T-cell (primary cell): ENCODE data around the gene EFNA2. TPM values are rescaled to one million over a fixed set of nuclear protein-coding genes. Genes with fewer than 3 reads are reported as not detected.

Experiments
- ATAC-seq, 4 experiments: fragments of 200-7000 bp in 3 of 4; fragments of 150-1000 bp in 1 of 4; cut with Tn5 transposase; replicated peaks in 1 of 4; 1 replicate in 3 of 4; 2 replicates in 1 of 4; pipeline ENCODE4 v1.10.0; 2021; ENCODE audit warnings: moderate library complexity in 3 of 4, mild to moderate bottlenecking in 2 of 4, moderate number of reproducible peaks in 1 of 4
- CTCF ChIA-PET, 2 donors: fragments of 300-600 bp; sonication (Branson Sonifier 250); formaldehyde crosslinking; loops; one replicate each; lab custom pipeline; 2022; ENCODE audit warnings: antibody characterized with exemption in 2 of 2; lab: Charles Lee
- POLR2A ChIA-PET, 2 donors: fragments of 300-600 bp; sonication (Branson Sonifier 250); formaldehyde crosslinking; loops; one replicate each; lab custom pipeline; 2022; ENCODE audit warnings: antibody characterized with exemption in 2 of 2; lab: Charles Lee
- DNase-seq, 35 experiments: peaks; one replicate each; pipeline versions ENCODE4 v3.0.0 to v3.0.0-alpha.2; 2013 to 2023
- H3K27ac ChIP-seq: one replicate; pipeline ENCODE4 v1.5.1; 2013; ENCODE audit warnings: low read length
- H3K27me3 ChIP-seq, 2 experiments: replicated peaks in 1 of 2; 1 replicate in 1 of 2; 2 replicates in 1 of 2; pipeline versions ENCODE4 v1.6.1 to v1.7.0; 2013; ENCODE audit warnings: low read length in 1 of 2, mixed read lengths in 1 of 2; ENCODE audit not compliant: control insufficient read depth in 2 of 2, insufficient read depth in 2 of 2; ENCODE audit errors: extremely low read depth in 1 of 2
- H3K36me3 ChIP-seq, 2 donors: 1 replicate in 1 of 2; 2 replicates in 1 of 2; pipeline versions ENCODE4 v1.6.1 to v1.7.0; 2013; ENCODE audit warnings: low read length in 1 of 2; ENCODE audit not compliant: control insufficient read depth in 2 of 2, insufficient read depth in 1 of 2; ENCODE audit errors: extremely low read depth in 1 of 2
- H3K4me1 ChIP-seq, 2 experiments: 1 replicate in 1 of 2; 2 replicates in 1 of 2; pipeline versions ENCODE4 v1.6.1 to v1.7.0; 2013; ENCODE audit warnings: low read length in 2 of 2, mixed read lengths in 1 of 2; ENCODE audit not compliant: insufficient read depth in 2 of 2, control insufficient read depth in 1 of 2; ENCODE audit errors: extremely low read depth in 1 of 2
- H3K4me3 ChIP-seq, 2 donors: 1 replicate in 1 of 2; 2 replicates in 1 of 2; pipeline versions ENCODE4 v1.5.1 to v1.7.0; 2013; ENCODE audit warnings: mild to moderate bottlenecking in 2 of 2, low read length in 1 of 2, moderate library complexity in 1 of 2; ENCODE audit not compliant: control insufficient read depth in 1 of 2; ENCODE audit errors: extremely low read depth in 1 of 2
- H3K9me3 ChIP-seq: 2 replicates; pipeline ENCODE4 v1.7.0; 2013
- H3K27ac Mint-ChIP-seq, 2 donors: one replicate each; pipeline ENCODE4 v1.8.0; 2020 to 2021; ENCODE audit warnings: mild to moderate bottlenecking in 2 of 2, mixed read lengths in 2 of 2
- H3K27me3 Mint-ChIP-seq, 2 donors: one replicate each; pipeline ENCODE4 v1.8.0; 2021 to 2022; ENCODE audit warnings: mixed read lengths in 2 of 2
- H3K36me3 Mint-ChIP-seq: one replicate; pipeline ENCODE4 v1.8.0; 2021; ENCODE audit warnings: mixed read lengths
- H3K4me1 Mint-ChIP-seq, 3 donors: one replicate each; pipeline ENCODE4 v1.8.0; 2020 to 2022; ENCODE audit warnings: mixed read lengths in 3 of 3, mild to moderate bottlenecking in 1 of 3
- H3K4me3 Mint-ChIP-seq, 3 donors: one replicate each; pipeline ENCODE4 v1.8.0; 2020 to 2022; ENCODE audit warnings: mild to moderate bottlenecking in 3 of 3, mixed read lengths in 3 of 3, moderate library complexity in 3 of 3
- H3K9me3 Mint-ChIP-seq, 3 donors: one replicate each; pipeline ENCODE4 v1.8.0; 2020 to 2022; ENCODE audit warnings: mixed read lengths in 3 of 3
- WGBS: methylation state at CpG from one replicate; pipeline ENCODE4 v1.1.5; 2013; ENCODE audit warnings: missing lambda C conversion rate; ENCODE audit not compliant: insufficient coverage; 5-methylcytosine and 5-hydroxymethylcytosine counted together
- total RNA-seq, 35 experiments: library from RNA in 6 of 35; stranded (reverse) in 6 of 35; fragments of 120-200 nt in 1 of 35; gene quantifications; one replicate each; pipeline versions ENCODE4 v1.2.1 to v1.2.4 and lab custom pipeline; 2013 to 2026

Gene EFNA2
- total RNA-seq, 5 donors from 2014 or later (not counting 1 experiment from before 2014, with no cell fraction given): 0.38 TPM; not detected in 4

DNA sequence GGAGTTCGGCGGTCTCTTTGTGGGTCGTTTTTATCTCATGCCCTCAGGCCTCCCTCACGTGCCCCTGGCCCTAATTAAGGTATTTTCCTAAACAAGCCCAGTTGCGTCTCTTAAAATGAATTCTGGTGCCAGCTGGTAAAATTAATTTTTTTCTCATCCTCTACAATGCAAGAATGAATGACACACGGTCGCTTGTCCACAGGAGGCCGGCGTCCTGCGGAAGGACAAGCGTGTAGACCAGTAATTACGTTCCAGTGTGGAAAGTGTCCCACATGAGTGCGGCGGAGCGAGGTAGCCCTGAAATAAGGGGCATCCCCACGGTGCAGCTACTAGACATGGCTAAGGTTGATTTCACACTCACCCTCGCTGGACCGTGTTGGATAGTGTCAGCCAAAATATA lies 63.5 kb downstream of the EFNA2 start:
- no peak overlapping the region for H3K27ac ChIP-seq
- peaks cover 0 to 5% of the 10 kb centered on the region in 2 experiments for H3K4me1 ChIP-seq
- ChIA-PET CTCF (no interaction called here), POLR2A (no interaction called here)
- H3K4me1 Mint-ChIP-seq: peaks cover 3 to 9% (median 6%) of the 10 kb centered on the region in 3 donors
- 92% methylated on average over 17 of the region's 18 CpGs for WGBS
- no peaks in the 10 kb centered on the region for H3K9me3 ChIP-seq
- H3K27ac Mint-ChIP-seq: no peak overlapping the region
- H3K36me3 ChIP-seq: no peaks in the 10 kb centered on the region
- no peaks in the 10 kb centered on the region for H3K9me3 Mint-ChIP-seq
- peaks cover 1 to 4% of the 10 kb centered on the region in 2 donors for H3K27me3 Mint-ChIP-seq
- no peaks in the 10 kb centered on the region for H3K36me3 Mint-ChIP-seq
- peaks cover 0 to 5% of the 10 kb centered on the region in 2 experiments for H3K27me3 ChIP-seq
- no peak overlapping the region for H3K4me3 Mint-ChIP-seq
- ATAC-seq: no peak
- no peak for DNase-seq
- H3K4me3 ChIP-seq: no peak overlapping the region

DNA sequence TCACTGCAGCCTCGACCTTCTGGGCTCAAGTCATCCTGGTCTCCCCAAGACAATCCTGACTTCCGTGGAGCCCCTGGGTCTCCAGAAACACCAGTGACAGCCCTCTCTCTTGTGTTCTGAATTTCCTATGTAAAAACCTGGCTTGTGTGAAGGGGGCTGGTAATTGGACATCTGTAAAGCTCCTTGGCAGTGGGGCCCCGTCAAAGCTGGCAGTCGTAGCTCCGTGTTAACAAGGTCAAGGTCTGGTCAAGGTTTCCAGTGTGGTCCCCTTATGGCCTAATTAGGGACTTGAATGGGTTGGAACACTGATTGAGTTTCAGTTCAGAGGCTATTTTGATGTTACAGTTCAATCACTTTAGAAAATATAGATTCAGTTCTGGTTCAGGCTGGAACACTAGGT lies 65.2 kb downstream of the EFNA2 start:
- H3K27ac Mint-ChIP-seq: no peak overlapping the region
- DNase-seq: no peak
- CTCF ChIA-PET: no interaction called here

More for the DNA sequence above, 65.2 kb downstream of the EFNA2 start:
- H3K4me3 ChIP-seq: no peak overlapping the region
- POLR2A ChIA-PET: no interaction called here
- peaks cover 6 to 9% (median 7%) of the 10 kb centered on the region in 3 donors for H3K4me1 Mint-ChIP-seq
- H3K27me3 Mint-ChIP-seq: peaks cover 1 to 4% of the 10 kb centered on the region in 2 donors
- H3K27ac ChIP-seq: no peak overlapping the region
- peaks cover 0 to 17% of the 10 kb centered on the region in 2 experiments for H3K4me1 ChIP-seq
- H3K9me3 ChIP-seq: no peaks in the 10 kb centered on the region
- no peak for ATAC-seq
- no peak overlapping the region for H3K4me3 Mint-ChIP-seq
- H3K9me3 Mint-ChIP-seq: no peaks in the 10 kb centered on the region
- 90% methylated on average over 4 of the region's 5 CpGs for WGBS
- peaks cover 0 to 5% of the 10 kb centered on the region in 2 experiments for H3K27me3 ChIP-seq
- no peaks in the 10 kb centered on the region for H3K36me3 Mint-ChIP-seq
- H3K36me3 ChIP-seq: no peaks in the 10 kb centered on the region

Other genes with a start within 250 kb of the EFNA2 start
- gene ABCA7, start 245.8 kb upstream of the EFNA2 start, total RNA-seq: 100 to 1,000 TPM; 166 to 217 (median 178) TPM
- gene ARHGAP45, start 218.7 kb upstream of the EFNA2 start, total RNA-seq: 1,000 to 10,000 TPM in 3 of 5 donors, 100 to 1,000 TPM in 2; 729 to 1,130 (median 1,073) TPM
- gene POLR2E, start 190.5 kb upstream of the EFNA2 start, total RNA-seq: 100 to 1,000 TPM in 3 of 5 donors, 10 to 100 TPM in 2; 75.7 to 119 (median 101) TPM
- gene GPX4, start 181.9 kb upstream of the EFNA2 start, total RNA-seq: 100 to 1,000 TPM; 139 to 221 (median 196) TPM
- 100 to 1,000 TPM in 3 of 5 donors, 10 to 100 TPM in 2; 90.2 to 115 (median 106) TPM for gene SBNO2, start 111.6 kb upstream of the EFNA2 start, total RNA-seq
- gene STK11, start 80.1 kb upstream of the EFNA2 start, total RNA-seq: 100 to 1,000 TPM in 2 of 5 donors, 10 to 100 TPM in 3; 70.2 to 115 (median 99.5) TPM
- under 1 TPM in 4 of 5 donors, not detected in 1; 0.08 to 0.36 (median 0.23) TPM for gene CBARP, start 47.9 kb upstream of the EFNA2 start, total RNA-seq
- 100 to 1,000 TPM; 117 to 233 (median 155) TPM for gene ATP5F1D, start 44.1 kb upstream of the EFNA2 start, total RNA-seq
- 100 to 1,000 TPM in 1 of 5 donors, 10 to 100 TPM in 4; 54.0 to 161 (median 66.9) TPM for gene MIDN, start 37.3 kb upstream of the EFNA2 start, total RNA-seq
- gene CIRBP, start 16.5 kb upstream of the EFNA2 start, total RNA-seq: 100 to 1,000 TPM; 477 to 682 (median 657) TPM
- 10 to 100 TPM; 42.1 to 69.8 (median 60.4) TPM for gene FAM174C, start 10.3 kb upstream of the EFNA2 start, total RNA-seq
- gene NDUFS7, start 98.0 kb downstream of the EFNA2 start, total RNA-seq: 10 to 100 TPM; 50.3 to 85.5 (median 79.6) TPM
- gene GAMT, start 115.7 kb downstream of the EFNA2 start, total RNA-seq: 10 to 100 TPM; 11.8 to 18.1 (median 13.7) TPM
- 100 to 1,000 TPM; 153 to 170 (median 161) TPM for gene DAZAP1, start 121.7 kb downstream of the EFNA2 start, total RNA-seq
- gene RPS15, start 152.5 kb downstream of the EFNA2 start, total RNA-seq: 1,000 to 10,000 TPM; 1,731 to 2,353 (median 2,282) TPM
- gene APC2, start 164.2 kb downstream of the EFNA2 start, total RNA-seq: under 1 TPM; 0.08 to 0.29 (median 0.13) TPM
- gene C19orf25, start 193.3 kb downstream of the EFNA2 start, total RNA-seq: 10 to 100 TPM; 30.8 to 76.2 (median 71.4) TPM
- 1 to 10 TPM; 5.2 to 9.8 (median 5.6) TPM for gene PCSK4, start 204.5 kb downstream of the EFNA2 start, total RNA-seq
- gene REEP6, start 205.3 kb downstream of the EFNA2 start, total RNA-seq: 1 to 10 TPM; 2.2 to 6.9 (median 5.5) TPM
- gene ADAMTSL5, start 227.1 kb downstream of the EFNA2 start, total RNA-seq: 1 to 10 TPM; 5.7 to 7.9 (median 6.9) TPM
- gene PLK5, start 238.2 kb downstream of the EFNA2 start, total RNA-seq: not detected